CD4-positive, alpha-beta memory T cell (primary cell): ENCODE results near the gene STBD1. TPM values are rescaled to one million over a fixed set of nuclear protein-coding genes. Genes with fewer than 3 reads are reported as not detected.

Experiments
- CTCF ChIA-PET: fragments of 350-600 bp; sonication (Branson Sonifier 250); formaldehyde crosslinking; loops from one replicate; lab custom pipeline; 2021; ENCODE audit warnings: inconsistent platforms; ENCODE audit not compliant: partially characterized antibody; lab: Charles Lee
- POLR2A ChIA-PET: fragments of 350-600 bp; sonication (Branson Sonifier 250); formaldehyde crosslinking; loops from one replicate; lab custom pipeline; 2021; ENCODE audit not compliant: partially characterized antibody; lab: Charles Lee
- DNase-seq, 5 donors: peaks; one replicate each; pipeline versions ENCODE4 v3.0.0 to v3.0.0-alpha.2; 2020 to 2022; ENCODE audit warnings: mixed read lengths in 1 of 5
- H3K27ac ChIP-seq: one replicate; pipeline ENCODE4 v1.7.0; 2013; ENCODE audit warnings: low read depth, low read length
- H3K27me3 ChIP-seq: 2 replicates; pipeline ENCODE4 v1.7.0; 2013; ENCODE audit warnings: mild to moderate bottlenecking, low read length, moderate library complexity; ENCODE audit not compliant: insufficient read depth
- H3K36me3 ChIP-seq: 2 replicates; pipeline ENCODE4 v1.7.0; 2013; ENCODE audit warnings: mild to moderate bottlenecking, low read length, moderate library complexity; ENCODE audit not compliant: insufficient read depth
- H3K4me1 ChIP-seq: 2 replicates; pipeline ENCODE4 v1.7.0; 2013; ENCODE audit warnings: mild to moderate bottlenecking, low read length, moderate library complexity; ENCODE audit not compliant: insufficient read depth
- H3K4me3 ChIP-seq, 2 donors: one replicate each; pipeline ENCODE4 v1.7.0; 2013; ENCODE audit warnings: low read length in 2 of 2, mild to moderate bottlenecking in 1 of 2
- H3K9me3 ChIP-seq, 2 donors: one replicate each; pipeline ENCODE4 v1.7.0; 2013; ENCODE audit warnings: low read length in 2 of 2, control low read depth in 1 of 2; ENCODE audit not compliant: control insufficient read depth in 1 of 2
- H3K27ac Mint-ChIP-seq, 7 donors: one replicate each; pipeline ENCODE4 v1.8.0; 2020 to 2021; ENCODE audit warnings: mixed read lengths in 7 of 7, mild to moderate bottlenecking in 6 of 7, inconsistent platforms in 3 of 7, moderate library complexity in 3 of 7
- H3K27me3 Mint-ChIP-seq, 2 donors: one replicate each; pipeline ENCODE4 v1.8.0; 2020 to 2021; ENCODE audit warnings: mixed read lengths in 2 of 2
- H3K36me3 Mint-ChIP-seq, 2 donors: one replicate each; pipeline ENCODE4 v1.8.0; 2020 to 2021; ENCODE audit warnings: mixed read lengths in 2 of 2, inconsistent platforms in 1 of 2, mild to moderate bottlenecking in 1 of 2
- H3K4me1 Mint-ChIP-seq, 4 donors: one replicate each; pipeline ENCODE4 v1.8.0; 2020 to 2021; ENCODE audit warnings: mixed read lengths in 4 of 4, mild to moderate bottlenecking in 1 of 4
- H3K4me3 Mint-ChIP-seq, 8 donors: one replicate each; pipeline ENCODE4 v1.8.0; 2020 to 2021; ENCODE audit warnings: mixed read lengths in 8 of 8, mild to moderate bottlenecking in 7 of 8, moderate library complexity in 6 of 8, inconsistent platforms in 3 of 8
- H3K9me3 Mint-ChIP-seq, 8 donors: one replicate each; pipeline ENCODE4 v1.8.0; 2020 to 2021; ENCODE audit warnings: mixed read lengths in 8 of 8, mild to moderate bottlenecking in 5 of 8, inconsistent platforms in 3 of 8, moderate library complexity in 1 of 8
- intact Hi-C: fragments of 100-400 bp; cut with micrococcal nuclease; formaldehyde crosslinking; loops from one replicate; pipeline ENCODE4 v1.15.1; 2023
- polyA plus RNA-seq, 2 donors: library from polyadenylated mRNA; unstranded; fragments of 300-500 nt; fragmentation: Illumina TruSeq; gene quantifications; one replicate each; pipeline ENCODE4 v1.2.3, GENCODE V29; 2021
- total RNA-seq, 2 experiments: library from RNA; stranded (reverse); gene quantifications; one replicate each; pipeline ENCODE4 v1.2.3, GENCODE V29; 2021

Gene STBD1
- total and polyA plus RNA-seq, 4 experiments from 2014 or later = 1.2 to 3.8 (median 3.5) TPM

- Histone ChIP-seq H3K36me3 (no peaks in the 10 kb centered on the region), H3K27me3 (no peaks in the 10 kb centered on the region), H3K4me3 (no peak overlapping the region), H3K9me3 (no peaks in the 10 kb centered on the region), H3K4me1 (peaks cover 27% of the 10 kb centered on the region), H3K27ac (no peak overlapping the region)
- Mint-ChIP-seq H3K9me3 (peaks cover 3 to 28% (median 22%) of the 10 kb centered on the region in 8 donors), H3K27me3 (no peaks in the 10 kb centered on the region), H3K4me1 (peaks cover 27 to 55% (median 40%) of the 10 kb centered on the region in 4 donors), H3K4me3 (no peak overlapping the region), H3K36me3 (peaks cover 10 to 18% of the 10 kb centered on the region in 2 donors), H3K27ac (no peak overlapping the region)
- CTCF ChIA-PET = interaction anchor here (2.0 to 3.3 kb wide), 2 partner anchors 76 to 122 kb away, joined by 6 to 18 read pairs; no protein-coding TSS in a partner anchor
- POLR2A ChIA-PET = no interaction called here
- DNase-seq = no peak
- intact Hi-C loops = loop anchor here (10.0 kb wide), 1 partner anchor 74 kb away; no protein-coding TSS in a partner anchor
Measured at GRCh38 chr4:76301068-76301774, 5.3 kb upstream of the STBD1 start.

- Mint-ChIP-seq H3K4me3 (no peak overlapping the region), H3K36me3 (peaks cover 9 to 17% of the 10 kb centered on the region in 2 donors), H3K9me3 (peaks cover 0 to 23% (median 18%) of the 10 kb centered on the region in 8 donors), H3K4me1 (peaks cover 27 to 55% (median 40%) of the 10 kb centered on the region in 4 donors), H3K27ac (peak overlapping the region in 1 of 7 donors; percentile 24), H3K27me3 (no peaks in the 10 kb centered on the region)
- intact Hi-C loops = loop anchor here (10.0 kb wide), 1 partner anchor 73 kb away; no protein-coding TSS in a partner anchor
- no peaks in the 10 kb centered on the region for H3K36me3 ChIP-seq
- POLR2A ChIA-PET = no interaction called here
- H3K27ac ChIP-seq = no peak overlapping the region
- H3K9me3 ChIP-seq = no peaks in the 10 kb centered on the region
- CTCF ChIA-PET = interaction anchor here (2.0 to 3.3 kb wide), 2 partner anchors 76 to 122 kb away, joined by 6 to 18 read pairs; no protein-coding TSS in a partner anchor
- H3K27me3 ChIP-seq = no peaks in the 10 kb centered on the region
- peaks cover 28% of the 10 kb centered on the region for H3K4me1 ChIP-seq
- no peak for DNase-seq
- H3K4me3 ChIP-seq = no peak overlapping the region
Measured at GRCh38 chr4:76301775-76302162, 4.8 kb upstream of the STBD1 start.

GRCh38 chr4:76302826-76303438, 3.6 kb upstream of the STBD1 start:
- Histone ChIP-seq H3K36me3 (no peaks in the 10 kb centered on the region), H3K4me3 (no peak overlapping the region), H3K27me3 (no peaks in the 10 kb centered on the region), H3K9me3 (no peaks in the 10 kb centered on the region), H3K4me1 (peaks cover 39% of the 10 kb centered on the region), H3K27ac (no peak overlapping the region)
- no peak for DNase-seq
- Mint-ChIP-seq H3K4me1 (peaks cover 27 to 59% (median 43%) of the 10 kb centered on the region in 4 donors), H3K4me3 (peak overlapping the region in 1 of 8 donors; percentile 35), H3K9me3 (peaks cover 0 to 12% (median 8%) of the 10 kb centered on the region in 8 donors), H3K27ac (peak overlapping the region in 1 of 7 donors; percentile 33), H3K27me3 (no peaks in the 10 kb centered on the region), H3K36me3 (peaks cover 8 to 11% of the 10 kb centered on the region in 2 donors)
- POLR2A ChIA-PET = no interaction called here
- CTCF ChIA-PET = interaction anchor here (2.0 to 3.3 kb wide), 2 partner anchors 75 to 123 kb away, joined by 6 to 18 read pairs; no protein-coding TSS in a partner anchor
- intact Hi-C loops = loop anchor here (10.0 kb wide), 1 partner anchor 72 kb away; no protein-coding TSS in a partner anchor

- H3K9me3 Mint-ChIP-seq = peaks cover 0 to 4% (median 0%) of the 10 kb centered on the region in 8 donors
- H3K27me3 Mint-ChIP-seq = no peaks in the 10 kb centered on the region
- ChIA-PET CTCF (interaction anchor here (1.0 to 5.7 kb wide), 10 partner anchors 19 to 125 kb away, joined by 3 to 66 read pairs (median 5); no protein-coding TSS in a partner anchor), POLR2A (interaction anchor here (1.0 to 3.5 kb wide), 6 partner anchors 9 to 770 kb away, joined by 4 to 24 read pairs (median 4); partner anchors contain the start of genes NUP54 and SCARB2)
- Histone ChIP-seq H3K27ac (peak overlapping the region; percentile 6), H3K4me3 (peak overlapping the region; percentile 30 to 68), H3K9me3 (no peaks in the 10 kb centered on the region), H3K27me3 (no peaks in the 10 kb centered on the region), H3K36me3 (no peaks in the 10 kb centered on the region), H3K4me1 (peaks cover 39% of the 10 kb centered on the region)
- H3K27ac Mint-ChIP-seq = peak overlapping the region; percentile 19 to 83 (median 43)
- H3K4me1 Mint-ChIP-seq = peaks cover 29 to 64% (median 46%) of the 10 kb centered on the region in 4 donors
- peak; percentile 3 to 27 (median 16) for DNase-seq
- H3K4me3 Mint-ChIP-seq = peak overlapping the region; percentile 81 to 93 (median 86)
- intact Hi-C loops = loop anchor here (2.0 to 10.0 kb wide), 4 partner anchors 54 to 852 kb away; partner anchors contain the start of genes CCNG2, FAM47E and SCARB2
- H3K36me3 Mint-ChIP-seq = peaks cover 2 to 11% of the 10 kb centered on the region in 2 donors
Measured at GRCh38 chr4:76305033-76305687, 1.4 kb upstream of the STBD1 start.

- H3K27ac Mint-ChIP-seq = peak overlapping the region in 6 of 7 donors; percentile 5 to 59 (median 40)
- H3K27me3 Mint-ChIP-seq = no peaks in the 10 kb centered on the region
- Histone ChIP-seq H3K27ac (peak overlapping the region; percentile 34), H3K36me3 (no peaks in the 10 kb centered on the region), H3K4me1 (peaks cover 35% of the 10 kb centered on the region), H3K27me3 (no peaks in the 10 kb centered on the region), H3K4me3 (peak overlapping the region; percentile 30 to 68), H3K9me3 (no peaks in the 10 kb centered on the region)
- intact Hi-C loops = loop anchor here (5.0 to 10.0 kb wide), 3 partner anchors 68 to 850 kb away; partner anchors contain the start of genes CCNG2 and SCARB2
- ChIA-PET CTCF (interaction anchor here (0.8 to 5.7 kb wide), 9 partner anchors 8 to 127 kb away, joined by 3 to 66 read pairs (median 4); partner anchors contain the start of gene FAM47E), POLR2A (interaction anchor here (1.0 to 3.5 kb wide), 4 partner anchors 48 to 768 kb away, joined by 5 to 24 read pairs (median 8); partner anchors contain the start of genes FAM47E and SCARB2)
- H3K36me3 Mint-ChIP-seq = peaks cover 0 to 9% of the 10 kb centered on the region in 2 donors
- H3K9me3 Mint-ChIP-seq = no peaks in the 10 kb centered on the region
- DNase-seq = peak; percentile 8 to 36 (median 14)
- H3K4me1 Mint-ChIP-seq = peaks cover 24 to 45% (median 36%) of the 10 kb centered on the region in 4 donors
- peak overlapping the region; percentile 81 to 93 (median 86) for H3K4me3 Mint-ChIP-seq
Measured at GRCh38 chr4:76306882-76307659, 538 bp downstream of the STBD1 start.

- H3K27me3 ChIP-seq = no peaks in the 10 kb centered on the region
- peak overlapping the region; percentile 70 to 93 (median 82) for H3K4me3 Mint-ChIP-seq
- H3K4me1 Mint-ChIP-seq = peaks cover 23 to 39% (median 31%) of the 10 kb centered on the region in 4 donors
- peaks cover 32% of the 10 kb centered on the region for H3K4me1 ChIP-seq
- ChIA-PET CTCF (interaction anchor here (0.7 to 5.7 kb wide), 10 partner anchors 8 to 466 kb away, joined by 3 to 66 read pairs (median 4); partner anchors contain the start of gene FAM47E), POLR2A (interaction anchor here (0.9 to 3.5 kb wide), 4 partner anchors 47 to 94 kb away, joined by 3 to 24 read pairs (median 8); partner anchors contain the start of genes FAM47E and SCARB2)
- peaks cover 0 to 9% of the 10 kb centered on the region in 2 donors for H3K36me3 Mint-ChIP-seq
- no peaks in the 10 kb centered on the region for H3K36me3 ChIP-seq
- no peak overlapping the region for H3K27ac ChIP-seq
- no peaks in the 10 kb centered on the region for H3K9me3 Mint-ChIP-seq
- no peaks in the 10 kb centered on the region for H3K27me3 Mint-ChIP-seq
- no peak for DNase-seq
- intact Hi-C loops = loop anchor here (5.0 to 10.0 kb wide), 3 partner anchors 67 to 850 kb away; partner anchors contain the start of genes CCNG2 and SCARB2
- no peak overlapping the region for H3K4me3 ChIP-seq
- no peaks in the 10 kb centered on the region for H3K9me3 ChIP-seq
- H3K27ac Mint-ChIP-seq = no peak overlapping the region
Measured at GRCh38 chr4:76307660-76308014, 1.1 kb downstream of the STBD1 start.
